A673 (cell line): ENCODE data around the gene DHDH.

ENCODE experiments used
- EZH2 ChIP-seq: fragments of 200-600 bp; sonication (generic); IDR thresholded peaks from 2 replicates; pipeline ENCODE4 v1.6.1; 2017; ENCODE audit warnings: borderline replicate concordance, low read depth, mild to moderate bottlenecking, mixed read lengths, antibody characterized with exemption, low read length; ENCODE audit not compliant: poor library complexity, severe bottlenecking
- TF ChIP-seq, protein P1 (sequence below): fragments of 300-800, 200-600 bp; sonication (generic); conservative IDR thresholded peaks from 2 replicates; pipeline ENCODE4 v1.5.1; 2017; ENCODE audit warnings: low read depth, mild to moderate bottlenecking, antibody characterized with exemption, low read length, moderate library complexity, mixed read lengths

DNA sequence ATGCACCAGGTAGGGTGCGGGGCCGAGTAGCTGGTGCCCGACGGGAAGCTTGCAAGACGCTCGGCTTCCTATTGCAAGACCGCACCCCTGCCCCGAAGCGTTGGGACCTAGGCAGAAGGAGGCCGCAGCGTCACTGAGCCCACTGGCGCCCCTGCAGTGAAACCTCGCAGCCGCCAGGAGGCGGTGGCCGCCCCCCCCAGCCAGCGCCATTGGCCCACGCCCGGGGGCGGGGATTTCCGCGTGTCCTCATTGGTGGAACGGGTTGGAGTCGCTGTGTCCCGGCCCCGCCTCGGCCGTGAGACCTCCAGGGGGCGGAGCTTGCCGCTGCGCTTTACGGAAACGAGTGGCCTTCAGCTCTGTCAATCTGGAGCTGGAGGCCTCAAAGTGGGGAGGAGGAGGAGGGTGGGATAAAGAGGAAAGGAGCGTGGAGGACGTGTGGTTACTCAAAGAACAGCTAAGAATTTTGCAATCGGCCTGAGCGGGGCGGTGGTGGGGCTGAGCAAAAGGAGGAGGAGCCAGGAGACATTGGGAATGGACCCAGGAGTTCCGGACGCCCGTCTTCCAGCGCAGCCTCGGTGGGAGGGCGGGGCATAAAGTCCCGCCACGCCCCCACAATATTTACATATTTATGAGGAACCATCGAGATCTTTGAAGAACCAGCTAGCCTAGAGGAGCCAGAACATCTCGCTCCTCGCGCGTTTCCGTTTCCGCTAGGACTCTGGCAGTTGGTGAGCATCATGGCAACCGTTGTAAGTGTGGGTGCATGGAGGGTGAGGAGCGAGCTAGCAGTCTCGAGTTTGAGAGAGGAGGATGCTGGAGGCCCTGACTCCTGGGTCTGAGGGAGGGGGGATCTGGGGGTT lies 59.9 kb downstream of the DHDH start, which contains the start of the genes GYS1 and RUVBL2:
- no peak for TF ChIP-seq EZH2
- TF ChIP-seq, protein P1, sequence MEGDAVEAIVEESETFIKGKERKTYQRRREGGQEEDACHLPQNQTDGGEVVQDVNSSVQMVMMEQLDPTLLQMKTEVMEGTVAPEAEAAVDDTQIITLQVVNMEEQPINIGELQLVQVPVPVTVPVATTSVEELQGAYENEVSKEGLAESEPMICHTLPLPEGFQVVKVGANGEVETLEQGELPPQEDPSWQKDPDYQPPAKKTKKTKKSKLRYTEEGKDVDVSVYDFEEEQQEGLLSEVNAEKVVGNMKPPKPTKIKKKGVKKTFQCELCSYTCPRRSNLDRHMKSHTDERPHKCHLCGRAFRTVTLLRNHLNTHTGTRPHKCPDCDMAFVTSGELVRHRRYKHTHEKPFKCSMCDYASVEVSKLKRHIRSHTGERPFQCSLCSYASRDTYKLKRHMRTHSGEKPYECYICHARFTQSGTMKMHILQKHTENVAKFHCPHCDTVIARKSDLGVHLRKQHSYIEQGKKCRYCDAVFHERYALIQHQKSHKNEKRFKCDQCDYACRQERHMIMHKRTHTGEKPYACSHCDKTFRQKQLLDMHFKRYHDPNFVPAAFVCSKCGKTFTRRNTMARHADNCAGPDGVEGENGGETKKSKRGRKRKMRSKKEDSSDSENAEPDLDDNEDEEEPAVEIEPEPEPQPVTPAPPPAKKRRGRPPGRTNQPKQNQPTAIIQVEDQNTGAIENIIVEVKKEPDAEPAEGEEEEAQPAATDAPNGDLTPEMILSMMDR, result peak; percentile 98
